Kidney epithelial cell (primary cell): ENCODE results near the gene PTPRF. TPM values are rescaled to one million over a fixed set of nuclear protein-coding genes. Genes with fewer than 3 reads are reported as not detected.

ENCODE experiments used
- DNase-seq: peaks from one replicate; pipeline ENCODE4 v3.0.0-alpha.2; 2010; ENCODE audit warnings: low read depth
- H3K27me3 ChIP-seq: 2 replicates; pipeline ENCODE4 v1.6.0; 2011; ENCODE audit warnings: low read length; ENCODE audit not compliant: control insufficient read depth, insufficient read depth
- H3K36me3 ChIP-seq: 2 replicates; pipeline ENCODE4 v1.5.1; 2011; ENCODE audit warnings: low read length; ENCODE audit not compliant: control insufficient read depth, insufficient read depth
- H3K4me3 ChIP-seq: 2 replicates; pipeline ENCODE4 v1.5.1; 2011; ENCODE audit warnings: low read depth, mild to moderate bottlenecking, control low read depth, low read length
- total RNA-seq: library from RNA; depleted of rRNA; stranded (reverse); fragments of >200 nt; gene quantifications from 2 replicates; pipeline ENCODE4 v1.2.3, GENCODE V29; 2015
- TF ChIP-seq, protein P1 (sequence below): IDR thresholded peaks from 2 replicates; pipeline ENCODE4 v1.5.1; 2011; ENCODE audit warnings: mild to moderate bottlenecking, moderate library complexity, low read length, control low read depth, inconsistent platforms; ENCODE audit not compliant: insufficient read depth, poor library complexity, severe bottlenecking

The PTPRF gene
- total RNA-seq, 1 donor from 2014 or later = 297 TPM

DNA sequence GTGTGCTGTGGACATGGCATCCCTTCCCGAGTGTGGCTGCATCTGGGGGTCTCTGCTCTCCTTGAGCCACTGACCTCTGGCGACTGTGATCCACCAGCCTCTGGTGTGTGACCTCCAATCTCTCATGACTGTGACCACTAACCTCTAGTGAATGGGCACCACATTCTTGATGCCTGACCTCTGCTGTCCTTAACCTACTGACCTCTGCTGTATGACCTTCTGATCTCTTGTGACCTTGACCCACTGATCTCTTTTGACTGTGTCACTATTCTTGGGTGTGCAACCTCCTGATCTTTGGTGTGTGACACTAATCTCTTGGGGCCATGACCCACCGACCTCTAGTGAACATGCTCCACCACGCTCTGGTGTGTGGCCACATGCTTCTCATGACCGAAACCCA is 73.5 kb downstream of the PTPRF start:
- H3K27me3 ChIP-seq = no peaks in the 10 kb centered on the region
- DNase-seq = no peak
- no peak overlapping the region for H3K4me3 ChIP-seq

DNA sequence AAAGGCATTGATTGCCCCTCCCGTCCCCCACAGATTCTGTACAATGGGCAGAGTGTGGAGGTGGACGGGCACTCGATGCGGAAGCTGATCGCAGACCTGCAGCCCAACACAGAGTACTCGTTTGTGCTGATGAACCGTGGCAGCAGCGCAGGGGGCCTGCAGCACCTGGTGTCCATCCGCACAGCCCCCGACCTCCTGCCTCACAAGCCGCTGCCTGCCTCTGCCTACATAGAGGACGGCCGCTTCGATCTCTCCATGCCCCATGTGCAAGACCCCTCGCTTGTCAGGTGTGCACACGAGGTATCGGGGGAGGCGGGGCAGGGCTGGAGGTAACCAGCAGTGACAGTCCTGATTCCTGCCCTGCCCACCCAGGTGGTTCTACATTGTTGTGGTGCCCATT is 74.5 kb downstream of the PTPRF start:
- no peaks in the 10 kb centered on the region for H3K27me3 ChIP-seq
- H3K4me3 ChIP-seq = no peak overlapping the region
- no peak for DNase-seq
- H3K36me3 ChIP-seq = no peaks in the 10 kb centered on the region
- TF ChIP-seq, protein P1, sequence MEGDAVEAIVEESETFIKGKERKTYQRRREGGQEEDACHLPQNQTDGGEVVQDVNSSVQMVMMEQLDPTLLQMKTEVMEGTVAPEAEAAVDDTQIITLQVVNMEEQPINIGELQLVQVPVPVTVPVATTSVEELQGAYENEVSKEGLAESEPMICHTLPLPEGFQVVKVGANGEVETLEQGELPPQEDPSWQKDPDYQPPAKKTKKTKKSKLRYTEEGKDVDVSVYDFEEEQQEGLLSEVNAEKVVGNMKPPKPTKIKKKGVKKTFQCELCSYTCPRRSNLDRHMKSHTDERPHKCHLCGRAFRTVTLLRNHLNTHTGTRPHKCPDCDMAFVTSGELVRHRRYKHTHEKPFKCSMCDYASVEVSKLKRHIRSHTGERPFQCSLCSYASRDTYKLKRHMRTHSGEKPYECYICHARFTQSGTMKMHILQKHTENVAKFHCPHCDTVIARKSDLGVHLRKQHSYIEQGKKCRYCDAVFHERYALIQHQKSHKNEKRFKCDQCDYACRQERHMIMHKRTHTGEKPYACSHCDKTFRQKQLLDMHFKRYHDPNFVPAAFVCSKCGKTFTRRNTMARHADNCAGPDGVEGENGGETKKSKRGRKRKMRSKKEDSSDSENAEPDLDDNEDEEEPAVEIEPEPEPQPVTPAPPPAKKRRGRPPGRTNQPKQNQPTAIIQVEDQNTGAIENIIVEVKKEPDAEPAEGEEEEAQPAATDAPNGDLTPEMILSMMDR = no peak

More for the DNA sequence above, 73.5 kb downstream of the PTPRF start:
- H3K36me3 ChIP-seq = no peaks in the 10 kb centered on the region
- TF ChIP-seq, protein P1 = no peak

DNA sequence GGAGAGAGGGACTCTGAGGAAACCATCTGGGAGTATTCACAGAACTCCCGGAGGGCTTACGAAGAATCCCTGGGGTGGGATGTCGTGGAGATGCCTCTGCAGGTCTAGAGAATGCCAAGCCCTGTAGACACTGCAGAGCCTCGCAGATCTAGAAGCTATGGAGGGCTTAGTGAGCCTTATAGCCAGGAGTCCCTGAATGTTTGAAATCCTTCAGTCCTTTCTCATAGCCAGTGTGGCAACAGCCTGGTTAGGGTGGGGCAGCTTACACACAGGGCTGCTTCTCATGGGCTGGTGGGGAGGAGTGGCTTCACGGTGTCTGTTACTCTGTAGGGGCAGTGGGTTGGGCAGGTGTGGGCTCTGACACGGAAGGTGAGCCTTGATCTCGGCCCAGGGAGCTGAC is 75.1 kb downstream of the PTPRF start:
- no peaks in the 10 kb centered on the region for H3K36me3 ChIP-seq

DNA sequence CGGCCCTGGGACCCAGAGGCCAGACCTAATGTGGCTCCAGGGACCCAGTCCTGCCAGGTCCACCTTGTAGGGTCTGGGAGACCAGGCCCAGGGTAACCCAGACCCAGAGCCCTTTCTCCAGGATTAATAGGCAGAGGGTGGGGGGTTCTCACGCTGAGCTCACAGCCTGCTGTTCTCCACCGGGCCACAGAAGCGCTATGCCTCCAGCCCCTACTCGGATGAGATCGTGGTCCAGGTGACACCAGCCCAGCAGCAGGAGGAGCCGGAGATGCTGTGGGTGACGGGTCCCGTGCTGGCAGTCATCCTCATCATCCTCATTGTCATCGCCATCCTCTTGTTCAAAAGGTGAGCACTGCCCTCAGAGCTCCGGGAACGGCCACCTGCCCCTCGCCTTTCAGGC is 75.9 kb downstream of the PTPRF start:
- Histone ChIP-seq H3K4me3 (no peak overlapping the region), H3K27me3 (no peaks in the 10 kb centered on the region), H3K36me3 (peaks cover 2% of the 10 kb centered on the region)
- TF ChIP-seq, protein P1 = no peak
- DNase-seq = no peak

More for the DNA sequence above, 75.1 kb downstream of the PTPRF start:
- DNase-seq = no peak
- TF ChIP-seq, protein P1 = no peak
- no peak overlapping the region for H3K4me3 ChIP-seq
- H3K27me3 ChIP-seq = no peaks in the 10 kb centered on the region

DNA sequence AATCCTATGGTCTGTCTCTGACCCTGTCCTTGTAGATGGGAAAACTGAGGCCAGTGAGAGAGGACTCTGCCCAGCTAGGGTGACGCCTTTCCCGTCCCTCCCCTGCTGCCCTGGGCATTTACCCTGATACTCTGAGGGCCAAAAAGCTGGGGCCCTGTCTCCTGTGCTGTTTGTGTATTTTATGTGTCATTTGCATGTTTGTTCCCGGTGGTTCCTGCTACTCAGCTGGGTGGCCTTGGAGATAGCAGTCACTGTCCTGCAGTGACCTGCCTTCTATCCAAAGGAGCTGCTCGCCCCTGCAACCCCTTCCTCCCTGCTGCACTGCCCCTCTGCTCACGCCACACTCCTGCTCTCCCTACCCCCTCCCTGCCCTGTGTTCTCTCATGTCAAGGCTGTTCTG is 78.1 kb downstream of the PTPRF start:
- H3K36me3 ChIP-seq = peaks cover 2% of the 10 kb centered on the region
- DNase-seq = no peak
- TF ChIP-seq, protein P1 = no peak
- H3K27me3 ChIP-seq = no peaks in the 10 kb centered on the region
- H3K4me3 ChIP-seq = no peak overlapping the region

DNA sequence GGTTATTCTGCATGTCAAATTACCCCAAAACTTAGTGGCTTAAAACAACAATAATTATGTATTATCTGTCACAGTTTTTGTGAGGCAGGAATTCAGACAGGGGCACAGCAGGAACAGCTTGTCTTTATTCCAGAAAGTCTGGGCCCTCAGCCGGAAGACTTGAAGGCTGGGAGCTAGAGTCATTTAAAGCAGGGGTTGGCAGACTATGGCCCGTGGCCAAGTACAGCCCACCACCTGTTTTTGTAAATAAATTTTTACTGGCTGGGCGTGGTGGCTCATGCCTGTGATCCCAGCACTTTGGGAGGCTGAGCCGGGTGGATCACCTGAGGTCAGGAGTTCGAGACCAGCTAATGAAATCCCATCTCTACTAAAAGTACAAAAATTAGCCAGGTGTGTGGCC is 79.7 kb downstream of the PTPRF start:
- no peak for DNase-seq
- Histone ChIP-seq H3K36me3 (peaks cover 2% of the 10 kb centered on the region), H3K27me3 (no peaks in the 10 kb centered on the region), H3K4me3 (no peak overlapping the region)
- TF ChIP-seq, protein P1 = no peak
